HG02943 (cell line): ENCODE measurements around the gene CACNA2D1.

Experiments used
- ATAC-seq: cut with Tn5 transposase; IDR thresholded peaks from one replicate; pipeline ENCODE4 v1.9.1; 2021; ENCODE audit warnings: mild to moderate bottlenecking, low read depth, moderate library complexity; ENCODE audit not compliant: unreplicated experiment

The CACNA2D1 gene

DNA sequence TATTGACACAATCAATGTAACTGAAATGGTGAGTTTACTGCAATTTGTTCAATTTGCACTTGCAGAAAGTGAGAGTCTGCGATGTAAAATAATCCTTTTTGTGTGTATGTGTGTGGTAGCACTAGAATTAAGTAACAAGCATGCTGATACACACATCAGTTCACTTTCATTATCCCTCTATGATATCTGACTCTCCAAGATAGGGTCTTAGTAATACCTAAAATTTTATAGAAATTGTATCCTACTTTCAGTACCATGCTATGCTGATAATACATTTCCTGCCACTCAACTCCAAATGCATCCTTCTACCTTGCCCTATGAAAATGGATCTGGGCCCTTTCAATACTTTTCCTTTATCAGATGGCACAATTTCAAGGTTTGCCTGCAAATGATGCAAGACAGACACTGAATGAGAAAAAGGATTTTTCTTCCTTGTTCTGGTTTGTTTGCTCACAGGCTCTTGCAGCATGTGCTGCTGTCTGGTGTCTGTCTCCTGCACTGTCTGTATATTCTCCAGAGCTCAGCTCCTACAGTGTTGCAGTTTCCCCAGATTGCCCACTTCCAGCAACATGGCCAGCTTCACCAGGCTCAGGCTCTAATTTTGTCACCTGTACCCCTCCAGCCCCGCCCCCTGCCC lies 375.8 kb downstream of the CACNA2D1 start:
- no peak for ATAC-seq

DNA sequence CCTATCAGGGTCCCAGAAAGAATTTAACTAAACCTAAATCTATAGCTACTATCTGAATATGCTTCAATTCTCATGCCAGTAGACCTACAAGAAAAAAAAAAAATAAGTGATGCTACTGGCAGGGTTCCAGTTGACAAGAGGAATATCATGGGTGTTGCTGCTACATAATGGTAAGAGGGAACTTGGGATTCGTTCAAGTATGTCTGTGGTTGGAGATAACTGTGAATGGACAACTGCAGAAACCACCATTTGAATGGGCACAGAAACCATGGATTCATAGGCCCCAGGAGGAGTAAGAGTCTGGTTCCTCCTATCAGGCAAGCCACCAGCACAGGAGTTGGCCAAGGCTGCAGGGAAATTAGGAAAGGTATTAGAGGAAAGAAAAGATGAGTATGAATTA lies 386.1 kb downstream of the CACNA2D1 start:
- ATAC-seq = no peak

DNA sequence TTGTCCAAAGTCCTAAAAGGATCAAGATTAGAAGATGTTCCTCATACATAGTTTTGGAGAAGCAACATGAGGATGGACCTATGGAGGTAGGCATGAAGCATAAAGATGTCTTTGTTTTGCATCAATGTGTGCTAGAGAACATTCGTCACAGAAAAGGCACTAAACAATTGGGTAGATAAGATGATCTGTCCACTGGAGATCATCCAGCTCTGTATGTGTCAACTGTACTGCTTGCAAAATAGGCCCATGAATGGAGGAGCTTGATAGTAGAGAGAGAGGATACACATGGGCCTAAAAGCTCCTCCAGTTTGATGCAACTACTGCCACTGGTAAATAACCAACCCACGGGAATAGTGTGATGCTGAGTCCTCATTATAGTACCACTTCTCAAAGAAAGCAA lies 387.3 kb downstream of the CACNA2D1 start:
- no peak for ATAC-seq

GRCh38 chr7:82054544-82054943 lies 389.0 kb downstream of the CACNA2D1 start:
- no peak for ATAC-seq

- no peak for ATAC-seq
These were observed 390.0 kb downstream of the CACNA2D1 start for GRCh38 chr7:82053453-82054032.

GRCh38 chr7:82051601-82052000 lies 392.0 kb downstream of the CACNA2D1 start:
- ATAC-seq = no peak

DNA sequence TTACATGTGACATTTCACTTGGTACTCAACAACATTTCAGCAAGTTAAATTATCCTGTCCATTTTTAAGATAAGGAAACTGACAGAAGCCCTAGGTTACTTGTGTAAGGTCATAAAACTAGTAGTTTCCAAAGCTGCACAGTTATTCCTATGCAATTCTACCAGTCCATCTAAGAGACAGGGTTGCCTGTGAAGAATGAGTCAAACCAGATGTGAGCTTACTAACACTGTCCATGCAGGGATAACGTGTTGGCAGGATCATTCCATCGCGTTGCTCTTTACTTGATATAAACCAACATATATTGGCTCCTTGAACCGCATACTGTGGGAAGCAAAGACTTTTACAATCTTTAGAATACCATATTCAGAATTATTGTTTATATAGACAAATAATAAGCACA lies 392.8 kb downstream of the CACNA2D1 start:
- no peak for ATAC-seq

GRCh38 chr7:82049891-82050533 lies 393.6 kb downstream of the CACNA2D1 start:
- no peak for ATAC-seq

DNA sequence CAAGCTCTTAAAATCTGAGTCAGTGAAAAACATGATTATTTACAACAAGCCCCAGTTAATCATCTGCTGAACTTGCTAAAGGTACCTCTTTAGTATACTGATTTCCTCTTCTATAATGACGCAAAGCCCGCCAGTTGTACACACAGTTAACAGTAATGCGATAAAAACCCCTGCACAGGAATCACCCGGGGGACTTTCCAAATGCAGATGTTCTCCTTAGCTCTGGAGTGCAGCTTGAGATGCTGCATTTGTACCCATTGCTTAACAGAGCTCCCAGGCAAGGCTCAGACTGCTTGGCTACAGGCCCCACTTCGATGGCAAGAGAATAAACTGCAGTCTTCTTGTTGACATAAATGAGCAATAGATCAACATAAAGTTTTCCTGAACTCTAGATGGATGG lies 394.1 kb downstream of the CACNA2D1 start:
- ATAC-seq = no peak

GRCh38 chr7:82044497-82045080 lies 399.0 kb downstream of the CACNA2D1 start:
- peak; percentile 58 for ATAC-seq

- ATAC-seq = no peak
These were observed 404.0 kb downstream of the CACNA2D1 start for GRCh38 chr7:82039621-82040020.

DNA sequence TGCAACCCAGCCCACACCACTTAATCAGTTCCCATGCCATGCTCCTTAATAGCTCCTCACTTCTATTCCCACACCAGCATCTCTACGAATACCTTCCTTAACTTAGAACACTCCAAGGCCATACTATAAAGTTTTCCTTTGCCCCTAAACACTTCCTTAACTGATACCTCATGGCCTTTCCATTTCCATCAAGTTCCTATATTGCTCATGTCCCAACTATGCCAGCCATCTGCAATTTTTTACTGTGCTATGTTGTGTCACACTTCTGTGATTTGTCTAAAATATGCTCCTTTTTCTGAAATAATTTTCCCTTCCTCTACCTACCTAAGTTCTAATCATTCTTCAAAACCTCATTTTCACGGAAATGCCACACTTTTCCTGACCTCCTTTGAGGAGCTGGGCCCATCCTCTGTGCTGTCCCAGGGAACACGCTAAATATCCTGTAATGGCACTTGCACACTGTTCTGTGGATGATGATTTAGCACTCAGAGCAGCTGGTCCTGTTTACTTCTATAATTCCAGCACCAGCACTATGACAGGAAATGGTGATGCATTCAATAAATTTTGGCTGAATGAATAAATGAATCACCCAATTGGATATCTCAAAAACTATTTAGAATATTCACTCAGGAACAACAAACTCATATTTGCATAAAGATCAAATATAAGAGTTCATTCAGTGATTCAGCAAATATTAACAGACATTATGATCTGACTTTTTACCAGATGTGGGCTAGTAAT lies 407.3 kb downstream of the CACNA2D1 start:
- ATAC-seq = no peak

- no peak for ATAC-seq
These were observed 408.1 kb downstream of the CACNA2D1 start for GRCh38 chr7:82035456-82035855.

DNA sequence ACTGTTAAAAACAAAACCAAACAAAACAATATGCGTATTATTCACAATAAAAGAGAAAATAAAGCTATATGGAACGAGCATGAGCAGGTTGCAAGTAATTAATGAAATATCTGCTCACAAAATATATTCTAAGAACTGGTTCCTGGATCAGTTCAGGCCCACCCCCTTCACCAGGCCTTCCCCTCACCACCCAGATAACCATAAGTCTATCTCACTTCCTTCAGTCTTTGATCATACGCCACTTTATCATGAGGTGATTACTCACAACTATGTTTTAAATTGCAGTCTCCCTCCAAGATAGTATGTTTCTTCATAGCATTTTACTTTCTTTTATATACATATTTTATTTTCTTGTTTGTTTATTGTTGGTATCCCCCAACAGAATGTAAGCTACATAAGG lies 410.7 kb downstream of the CACNA2D1 start:
- no peak for ATAC-seq

GRCh38 chr7:82029236-82029913 lies 414.2 kb downstream of the CACNA2D1 start:
- no peak for ATAC-seq

- ATAC-seq = no peak
These were observed 415.5 kb downstream of the CACNA2D1 start for GRCh38 chr7:82028097-82028496.

DNA sequence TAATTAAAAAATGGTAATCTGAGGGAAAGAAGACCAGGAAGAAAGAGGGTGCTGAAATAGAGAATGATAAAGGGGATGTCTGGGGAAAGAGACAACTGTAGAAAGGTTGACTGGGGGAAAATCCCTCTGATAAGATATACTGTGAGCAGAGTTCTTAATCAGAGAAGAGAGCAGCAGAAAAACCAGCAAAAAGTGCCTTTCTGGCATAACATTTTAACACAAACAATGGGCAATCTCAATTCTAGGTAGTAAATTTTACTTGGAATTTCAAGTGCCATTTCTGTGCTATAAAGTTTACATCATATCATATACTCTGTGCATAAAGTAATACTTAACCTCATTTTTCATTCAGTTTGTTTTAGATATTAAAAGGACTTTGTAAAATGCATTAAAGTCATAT lies 421.9 kb downstream of the CACNA2D1 start:
- ATAC-seq = no peak

DNA sequence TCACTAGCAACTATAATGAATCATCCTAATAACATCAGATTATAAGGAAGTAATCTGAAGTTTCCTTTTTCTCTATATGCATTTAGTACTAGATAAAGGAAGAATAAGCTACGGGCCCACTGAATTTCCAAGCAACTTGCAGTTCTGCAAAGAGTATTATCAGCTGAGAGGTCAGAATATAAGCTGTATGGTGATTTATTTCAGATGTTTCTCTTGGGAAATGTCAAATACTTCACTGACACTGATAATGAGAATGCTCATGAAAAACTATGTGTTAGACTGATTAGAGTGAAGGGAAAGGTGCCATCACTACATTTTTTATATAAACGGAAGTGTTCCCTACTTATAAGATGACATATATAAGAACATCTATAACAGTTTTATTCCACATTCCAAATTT lies 422.5 kb downstream of the CACNA2D1 start:
- no peak for ATAC-seq

GRCh38 chr7:82019551-82020475 lies 423.8 kb downstream of the CACNA2D1 start:
- ATAC-seq = no peak
